HG02852 (cell line): ENCODE data around the gene WEE1.

Experiments
- ATAC-seq: cut with Tn5 transposase; IDR thresholded peaks from one replicate; pipeline ENCODE4 v1.9.1; 2021; ENCODE audit warnings: mild to moderate bottlenecking, moderate library complexity; ENCODE audit not compliant: unreplicated experiment

WEE1 gene

GRCh38 chr11:9565822-9566560 lies 7.5 kb upstream of the WEE1 start:
- ATAC-seq = peak; percentile 92

GRCh38 chr11:9566561-9567063 lies 6.9 kb upstream of the WEE1 start:
- no peak for ATAC-seq

GRCh38 chr11:9567401-9567800 lies 6.1 kb upstream of the WEE1 start:
- ATAC-seq = no peak

- no peak for ATAC-seq
Measured at GRCh38 chr11:9568161-9568853, 5.2 kb upstream of the WEE1 start.

- no peak for ATAC-seq
Measured at GRCh38 chr11:9568854-9569587, 4.4 kb upstream of the WEE1 start.

- no peak for ATAC-seq
Measured at GRCh38 chr11:9569588-9570164, 3.8 kb upstream of the WEE1 start.

GRCh38 chr11:9570313-9571025 lies 3.0 kb upstream of the WEE1 start:
- ATAC-seq = no peak

GRCh38 chr11:9571071-9571762 lies 2.3 kb upstream of the WEE1 start:
- no peak for ATAC-seq

GRCh38 chr11:9571763-9572115 lies 1.7 kb upstream of the WEE1 start:
- no peak for ATAC-seq

GRCh38 chr11:9573775-9574621 lies 528 bp downstream of the WEE1 start:
- peak; percentile 25 for ATAC-seq

GRCh38 chr11:9574622-9575259 lies 1.3 kb downstream of the WEE1 start:
- no peak for ATAC-seq

GRCh38 chr11:9575260-9576240 lies 2.1 kb downstream of the WEE1 start:
- no peak for ATAC-seq

- no peak for ATAC-seq
Measured at GRCh38 chr11:9576701-9577381, 3.4 kb downstream of the WEE1 start.

- no peak for ATAC-seq
Measured at GRCh38 chr11:9577556-9577955, 4.1 kb downstream of the WEE1 start.

GRCh38 chr11:9580894-9581293 lies 7.4 kb downstream of the WEE1 start:
- ATAC-seq = no peak

- ATAC-seq = no peak
Measured at GRCh38 chr11:9581556-9582161, 8.2 kb downstream of the WEE1 start.

GRCh38 chr11:9590717-9591116 lies 17.2 kb downstream of the WEE1 start:
- ATAC-seq = no peak
